Measurements from ENCODE around the gene GON4L.
A peak's percentile ranks its signal among the peaks of the same experiment; 100 is the strongest.

Gene GON4L

DNA sequence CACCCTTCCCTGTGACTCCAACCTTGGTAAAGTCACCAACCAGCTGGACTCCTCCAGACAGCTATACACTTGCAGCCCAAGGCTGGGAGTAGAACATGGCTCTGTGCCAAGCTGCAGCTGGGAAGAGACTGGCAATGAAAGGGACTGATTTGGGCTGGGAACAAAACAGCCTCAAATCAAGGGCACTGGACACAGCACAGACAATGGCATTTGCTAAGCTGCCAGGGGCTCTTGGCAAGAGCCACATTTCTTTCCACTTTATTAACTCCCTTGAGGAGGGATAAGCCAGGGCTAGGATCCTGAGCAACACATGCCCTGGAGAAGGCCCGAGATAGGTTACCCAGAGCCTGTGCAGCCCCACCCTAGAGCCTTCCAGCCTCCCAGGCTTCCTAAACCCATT lies 14.4 kb upstream of the GON4L start:
- H3K4me3 ChIP-seq (ENCODE audit: low read depth, low read length), result no peak overlapping the region
- no peak overlapping the region for H3K9ac ChIP-seq (ENCODE audit: low read depth, low read length)
- no peaks in the 10 kb centered on the region for H3K27me3 ChIP-seq (ENCODE audit: control insufficient read depth, insufficient read depth, low read length)
- no peaks in the 10 kb centered on the region for H3K36me3 ChIP-seq (ENCODE audit: control insufficient read depth, insufficient read depth, low read length)
- H3K4me1 ChIP-seq (ENCODE audit: control insufficient read depth, insufficient read depth, low read length), result no peaks in the 10 kb centered on the region
- H3K9me3 ChIP-seq (ENCODE audit: control insufficient read depth, insufficient read depth, low read length), result no peaks in the 10 kb centered on the region

DNA sequence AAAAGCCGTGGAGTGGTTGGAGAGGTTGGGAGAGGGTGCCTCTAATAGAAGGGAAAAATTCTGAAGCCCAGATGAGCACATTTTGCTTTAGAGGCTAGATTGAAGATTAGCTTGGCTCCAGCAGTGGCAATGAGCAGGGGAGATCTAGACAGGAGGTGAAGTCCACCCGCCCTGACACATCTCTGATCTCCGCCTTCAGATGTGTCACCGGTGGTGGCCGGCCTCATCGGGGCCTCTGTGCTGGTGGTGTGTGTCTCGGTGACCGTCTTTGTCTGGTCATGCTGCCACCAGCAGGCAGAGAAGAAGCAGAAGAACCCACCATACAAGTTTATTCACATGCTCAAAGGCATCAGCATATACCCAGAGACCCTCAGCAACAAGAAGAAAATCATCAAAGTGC lies 10.8 kb upstream of the GON4L start:
- Histone ChIP-seq H3K9ac (ENCODE audit: low read depth, low read length) (no peak overlapping the region), H3K4me3 (ENCODE audit: low read depth, low read length) (no peak overlapping the region)

DNA sequence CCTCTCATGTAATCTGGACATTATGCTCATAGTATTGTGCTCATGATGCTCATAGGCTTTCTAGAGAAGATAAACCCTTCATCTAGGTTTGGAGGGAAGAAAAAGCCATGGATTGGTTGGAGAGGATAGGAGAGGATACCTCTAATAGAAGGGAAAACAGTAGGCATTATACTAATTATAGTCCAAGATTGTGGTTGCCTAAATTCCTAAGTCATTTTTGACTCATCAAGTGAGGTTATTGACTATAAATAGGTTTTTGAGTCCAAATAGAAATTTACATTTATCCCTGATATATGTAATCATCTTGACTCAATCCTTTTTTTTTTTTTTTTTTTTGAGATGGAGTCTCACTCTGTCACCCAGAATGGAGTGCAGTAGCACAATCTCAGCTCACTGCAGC lies 7.4 kb upstream of the GON4L start:
- Histone ChIP-seq H3K36me3 (ENCODE audit: control insufficient read depth, insufficient read depth, low read length) (no peaks in the 10 kb centered on the region), H3K27me3 (ENCODE audit: control insufficient read depth, insufficient read depth, low read length) (no peaks in the 10 kb centered on the region), H3K9me3 (ENCODE audit: control insufficient read depth, insufficient read depth, low read length) (no peaks in the 10 kb centered on the region), H3K4me3 (ENCODE audit: low read depth, low read length) (no peak overlapping the region), H3K9ac (ENCODE audit: low read depth, low read length) (no peak overlapping the region), H3K4me1 (ENCODE audit: control insufficient read depth, insufficient read depth, low read length) (peaks cover 7% of the 10 kb centered on the region)

More for the DNA sequence above, 10.8 kb upstream of the GON4L start:
- no peaks in the 10 kb centered on the region for H3K36me3 ChIP-seq (ENCODE audit: control insufficient read depth, insufficient read depth, low read length)
- H3K9me3 ChIP-seq (ENCODE audit: control insufficient read depth, insufficient read depth, low read length), result no peaks in the 10 kb centered on the region
- H3K4me1 ChIP-seq (ENCODE audit: control insufficient read depth, insufficient read depth, low read length), result no peaks in the 10 kb centered on the region
- H3K27me3 ChIP-seq (ENCODE audit: control insufficient read depth, insufficient read depth, low read length), result no peaks in the 10 kb centered on the region

DNA sequence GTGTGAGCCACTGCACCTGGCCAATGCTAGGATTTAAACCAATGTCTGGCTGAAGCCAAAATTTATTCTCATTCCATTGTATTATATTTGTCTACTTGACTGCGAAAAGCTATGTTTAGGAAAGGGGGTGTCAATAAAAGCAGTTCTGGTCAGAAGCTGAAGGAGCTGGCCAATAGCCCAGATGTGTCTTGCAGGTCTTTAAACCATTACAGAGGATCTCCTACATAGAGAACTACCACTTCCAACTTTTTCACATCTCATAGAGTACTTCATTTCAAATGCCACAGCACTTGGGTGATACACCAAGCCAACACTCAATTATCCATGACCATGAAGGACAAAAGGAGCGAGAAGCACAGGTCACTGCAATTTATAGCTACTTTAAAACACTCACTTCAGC lies 4.9 kb upstream of the GON4L start:
- Histone ChIP-seq H3K9me3 (ENCODE audit: control insufficient read depth, insufficient read depth, low read length) (no peaks in the 10 kb centered on the region), H3K27me3 (ENCODE audit: control insufficient read depth, insufficient read depth, low read length) (no peaks in the 10 kb centered on the region), H3K4me3 (ENCODE audit: low read depth, low read length) (no peak overlapping the region), H3K4me1 (ENCODE audit: control insufficient read depth, insufficient read depth, low read length) (peaks cover 7% of the 10 kb centered on the region), H3K36me3 (ENCODE audit: control insufficient read depth, insufficient read depth, low read length) (no peaks in the 10 kb centered on the region), H3K9ac (ENCODE audit: low read depth, low read length) (no peak overlapping the region)

DNA sequence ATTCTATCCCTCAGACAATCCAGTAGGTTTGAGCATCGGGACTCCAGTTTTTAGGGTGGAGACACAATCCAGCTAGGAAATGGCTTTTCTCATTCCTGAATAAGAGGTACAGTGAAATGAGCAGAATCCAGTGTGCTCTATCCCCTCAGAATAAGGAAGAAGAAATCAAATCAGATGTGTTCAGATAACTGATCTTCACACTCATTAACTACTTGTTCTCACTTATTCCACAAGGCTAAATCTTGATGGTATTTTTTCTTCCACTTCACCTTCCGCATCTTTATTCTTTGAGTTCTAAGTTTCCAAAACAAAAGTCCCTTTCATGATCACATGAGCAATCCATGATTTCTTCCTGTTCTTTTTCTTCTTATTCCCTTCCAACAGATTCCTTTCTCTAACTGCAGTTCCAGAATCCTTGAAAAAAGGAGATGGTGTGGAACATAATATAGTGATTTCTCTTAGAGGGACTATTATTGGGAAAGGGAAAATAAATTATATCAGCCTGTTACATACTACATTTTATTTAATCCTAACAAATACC lies 4.0 kb upstream of the GON4L start:
- peak overlapping the region; percentile 83 for H3K4me3 ChIP-seq (ENCODE audit: low read depth, low read length)
- H3K4me1 ChIP-seq (ENCODE audit: control insufficient read depth, insufficient read depth, low read length), result peaks cover 7% of the 10 kb centered on the region
- H3K27me3 ChIP-seq (ENCODE audit: control insufficient read depth, insufficient read depth, low read length), result no peaks in the 10 kb centered on the region
- H3K9ac ChIP-seq (ENCODE audit: low read depth, low read length), result peak overlapping the region; percentile 55
- H3K36me3 ChIP-seq (ENCODE audit: control insufficient read depth, insufficient read depth, low read length), result no peaks in the 10 kb centered on the region
- H3K9me3 ChIP-seq (ENCODE audit: control insufficient read depth, insufficient read depth, low read length), result no peaks in the 10 kb centered on the region

DNA sequence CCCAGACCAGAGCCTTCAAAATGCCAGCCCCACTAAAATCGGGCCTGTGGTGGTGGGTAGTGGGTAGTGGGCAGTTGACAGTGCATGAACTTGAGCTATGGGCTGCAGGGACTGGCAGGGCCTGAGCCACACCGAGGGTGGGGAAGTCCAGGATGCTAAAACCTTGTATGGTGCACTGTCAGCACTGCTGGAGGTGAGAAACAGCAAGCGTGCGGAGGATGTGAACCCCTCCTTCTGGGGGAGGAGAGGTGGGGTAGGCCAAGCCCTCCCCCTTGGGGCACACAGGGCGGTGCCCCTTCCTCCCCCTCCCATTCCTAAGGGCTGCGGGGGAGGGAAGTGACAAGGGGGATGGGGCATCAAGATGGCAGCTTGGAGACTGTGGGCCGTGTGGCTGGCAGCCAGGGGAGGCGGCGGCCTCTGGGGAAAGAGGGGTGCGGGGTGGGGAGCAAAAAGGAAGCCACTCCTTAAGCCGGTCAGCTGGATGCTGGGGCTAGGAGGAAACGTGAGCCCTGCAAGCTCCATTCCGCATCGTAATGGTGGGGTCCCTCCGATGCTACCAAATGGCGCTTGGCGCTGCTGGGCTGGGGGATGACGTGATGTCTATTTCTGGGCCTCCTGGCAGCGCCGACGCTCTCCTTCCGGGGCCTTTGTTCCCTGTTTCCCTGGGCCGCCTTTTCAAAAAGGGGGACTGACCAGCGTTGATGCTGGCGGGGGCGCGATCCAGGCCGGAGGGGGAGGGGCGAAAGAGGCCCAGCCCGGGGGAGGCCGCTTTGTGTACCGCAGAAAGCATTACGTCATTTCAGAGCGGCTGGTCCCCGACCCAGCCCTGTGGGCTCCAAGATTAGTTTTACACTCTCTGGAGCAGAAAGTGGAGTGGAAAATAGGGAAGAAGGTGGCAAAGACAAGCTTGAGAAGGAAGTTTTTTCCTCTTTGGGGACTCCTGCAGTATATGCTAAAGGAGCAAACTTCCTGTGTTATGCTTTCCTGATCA lies 3.2 kb upstream of the GON4L start:
- Histone ChIP-seq H3K4me3 (ENCODE audit: low read depth, low read length) (peak overlapping the region; percentile 83), H3K9ac (ENCODE audit: low read depth, low read length) (peak overlapping the region; percentile 55), H3K4me1 (ENCODE audit: control insufficient read depth, insufficient read depth, low read length) (peaks cover 7% of the 10 kb centered on the region), H3K36me3 (ENCODE audit: control insufficient read depth, insufficient read depth, low read length) (no peaks in the 10 kb centered on the region), H3K9me3 (ENCODE audit: control insufficient read depth, insufficient read depth, low read length) (no peaks in the 10 kb centered on the region), H3K27me3 (ENCODE audit: control insufficient read depth, insufficient read depth, low read length) (no peaks in the 10 kb centered on the region)

DNA sequence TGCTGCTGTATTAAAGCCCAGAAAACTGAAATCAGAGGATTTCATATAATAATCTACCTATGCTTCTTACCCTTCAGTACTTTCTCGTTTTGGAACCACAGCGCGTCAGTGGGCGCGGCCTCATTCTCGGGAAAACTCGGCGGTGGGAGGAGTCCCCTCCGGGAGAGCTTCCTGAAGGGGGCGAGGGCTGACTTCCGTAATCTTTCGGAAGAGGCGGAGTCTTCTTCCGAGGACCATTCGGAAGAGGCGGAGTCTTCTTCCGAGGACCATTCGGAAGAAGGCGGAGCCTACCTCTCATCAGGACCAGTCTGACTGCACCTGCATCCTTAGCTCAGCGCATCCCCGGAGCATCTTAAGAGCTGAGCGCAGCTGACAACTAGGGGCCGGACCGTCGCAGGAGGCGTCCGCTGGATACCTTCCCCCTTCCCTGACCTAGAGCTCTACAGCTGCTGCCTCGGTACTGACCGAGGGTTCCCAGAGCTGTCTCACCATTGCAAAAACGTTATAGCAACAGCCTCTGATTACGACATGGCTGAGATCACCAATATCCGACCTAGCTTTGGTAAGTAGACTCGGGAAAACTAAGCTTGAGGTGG lies 2.3 kb upstream of the GON4L start, which contains the start of gene SYT11:
Gene SYT11, plus strand, starts transcription at position 334 of the 596 bp plus-strand sequence. Its CDS starts 195 bp downstream, at position 529.
- H3K4me1 ChIP-seq (ENCODE audit: control insufficient read depth, insufficient read depth, low read length), result peaks cover 7% of the 10 kb centered on the region
- no peaks in the 10 kb centered on the region for H3K27me3 ChIP-seq (ENCODE audit: control insufficient read depth, insufficient read depth, low read length)
- H3K9ac ChIP-seq (ENCODE audit: low read depth, low read length), result peak within 1 kb of the TSS; percentile 55
- no peaks in the 10 kb centered on the region for H3K36me3 ChIP-seq (ENCODE audit: control insufficient read depth, insufficient read depth, low read length)
- H3K9me3 ChIP-seq (ENCODE audit: control insufficient read depth, insufficient read depth, low read length), result no peaks in the 10 kb centered on the region
- peak within 1 kb of the TSS; percentile 83 for H3K4me3 ChIP-seq (ENCODE audit: low read depth, low read length)

DNA sequence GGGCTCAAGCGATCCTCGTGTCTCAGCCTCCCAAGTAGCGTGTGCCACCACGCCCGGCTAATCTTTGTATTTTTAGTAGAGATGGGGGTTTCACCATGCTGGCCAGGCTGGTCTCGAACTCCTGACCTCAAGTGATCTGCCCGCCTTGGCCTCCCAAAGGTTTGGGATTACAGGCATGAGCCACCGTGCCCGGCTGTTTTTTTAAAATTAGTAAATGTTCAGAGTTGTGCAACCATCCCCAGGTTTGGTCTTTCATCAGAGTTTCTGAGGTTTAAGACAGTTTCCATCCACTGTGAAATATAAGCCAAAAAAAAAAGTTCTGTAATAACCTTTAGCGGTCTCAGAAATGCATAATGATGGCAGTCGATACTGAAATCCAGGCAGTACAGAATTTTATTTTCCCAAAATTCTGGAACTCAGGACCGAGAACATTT lies 1.8 kb upstream of the GON4L start:
- H3K27me3 ChIP-seq (ENCODE audit: control insufficient read depth, insufficient read depth, low read length), result no peaks in the 10 kb centered on the region
- H3K4me1 ChIP-seq (ENCODE audit: control insufficient read depth, insufficient read depth, low read length), result peaks cover 7% of the 10 kb centered on the region
- no peaks in the 10 kb centered on the region for H3K9me3 ChIP-seq (ENCODE audit: control insufficient read depth, insufficient read depth, low read length)
- H3K36me3 ChIP-seq (ENCODE audit: control insufficient read depth, insufficient read depth, low read length), result no peaks in the 10 kb centered on the region
- no peak overlapping the region for H3K9ac ChIP-seq (ENCODE audit: low read depth, low read length)
- H3K4me3 ChIP-seq (ENCODE audit: low read depth, low read length), result peak overlapping the region; percentile 53

DNA sequence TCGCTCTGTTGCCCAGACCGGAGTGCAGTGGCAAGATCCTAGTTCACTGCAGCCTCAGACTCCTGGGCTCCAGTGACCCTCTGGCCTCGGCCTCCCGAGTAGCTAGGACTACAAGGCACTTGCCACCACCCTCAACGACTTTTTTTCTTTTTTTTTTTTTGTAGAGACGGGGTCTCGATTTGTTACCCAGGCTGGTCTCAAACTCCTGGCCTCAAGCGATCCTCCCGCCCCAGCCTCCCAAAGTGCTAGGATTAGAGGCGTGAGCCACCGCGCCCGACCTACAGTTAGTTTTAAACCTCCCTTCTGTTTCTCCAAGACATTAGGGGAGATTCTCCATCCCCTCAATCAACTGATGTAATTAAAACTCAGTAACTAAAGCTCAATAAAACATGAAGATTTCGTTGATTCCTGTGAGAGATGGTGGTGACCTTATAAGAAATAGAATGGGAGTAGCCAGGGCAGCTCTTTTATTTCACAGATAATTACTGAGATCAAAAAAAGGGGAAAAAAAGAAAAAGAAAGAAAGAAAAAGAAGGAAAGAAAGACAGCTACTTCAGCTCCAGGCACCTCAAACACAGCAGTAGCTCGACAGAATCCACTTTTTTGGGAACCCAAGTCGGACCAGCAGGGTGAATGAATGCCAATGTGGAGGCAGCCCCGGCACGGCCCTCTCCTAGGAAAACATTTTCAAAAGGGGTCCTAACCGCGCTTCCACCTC lies 598 bp downstream of the GON4L start:
- H3K4me1 ChIP-seq (ENCODE audit: control insufficient read depth, insufficient read depth, low read length), result peaks cover 7% of the 10 kb centered on the region
- peaks cover 8% of the 10 kb centered on the region for H3K36me3 ChIP-seq (ENCODE audit: control insufficient read depth, insufficient read depth, low read length)
- no peaks in the 10 kb centered on the region for H3K27me3 ChIP-seq (ENCODE audit: control insufficient read depth, insufficient read depth, low read length)
- no peaks in the 10 kb centered on the region for H3K9me3 ChIP-seq (ENCODE audit: control insufficient read depth, insufficient read depth, low read length)
- peak overlapping the region; percentile 88 for H3K9ac ChIP-seq (ENCODE audit: low read depth, low read length)
- H3K4me3 ChIP-seq (ENCODE audit: low read depth, low read length), result peak overlapping the region; percentile 98

DNA sequence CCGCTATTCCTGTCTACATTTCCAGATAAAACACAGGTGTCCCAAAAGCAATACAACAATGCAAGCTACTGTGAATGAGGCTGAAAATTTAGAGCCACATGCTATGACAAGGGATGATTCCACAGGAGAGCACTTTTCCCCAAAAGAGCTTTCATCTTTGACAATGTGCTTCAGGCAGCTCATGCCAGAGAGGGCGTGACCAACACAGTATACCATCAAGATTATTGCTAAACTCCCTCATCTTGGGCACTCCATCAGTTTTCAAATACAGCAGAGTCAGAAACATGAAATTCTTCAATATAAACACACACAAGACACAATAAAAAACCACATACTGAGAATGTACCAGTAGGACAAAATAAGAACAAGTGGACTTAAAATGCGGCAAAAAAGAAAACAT lies 6.7 kb downstream of the GON4L start:
- no peaks in the 10 kb centered on the region for H3K4me1 ChIP-seq (ENCODE audit: control insufficient read depth, insufficient read depth, low read length)
- H3K9me3 ChIP-seq (ENCODE audit: control insufficient read depth, insufficient read depth, low read length), result no peaks in the 10 kb centered on the region
- H3K4me3 ChIP-seq (ENCODE audit: low read depth, low read length), result no peak overlapping the region
- H3K9ac ChIP-seq (ENCODE audit: low read depth, low read length), result no peak overlapping the region
- H3K27me3 ChIP-seq (ENCODE audit: control insufficient read depth, insufficient read depth, low read length), result no peaks in the 10 kb centered on the region
- H3K36me3 ChIP-seq (ENCODE audit: control insufficient read depth, insufficient read depth, low read length), result peaks cover 12% of the 10 kb centered on the region

DNA sequence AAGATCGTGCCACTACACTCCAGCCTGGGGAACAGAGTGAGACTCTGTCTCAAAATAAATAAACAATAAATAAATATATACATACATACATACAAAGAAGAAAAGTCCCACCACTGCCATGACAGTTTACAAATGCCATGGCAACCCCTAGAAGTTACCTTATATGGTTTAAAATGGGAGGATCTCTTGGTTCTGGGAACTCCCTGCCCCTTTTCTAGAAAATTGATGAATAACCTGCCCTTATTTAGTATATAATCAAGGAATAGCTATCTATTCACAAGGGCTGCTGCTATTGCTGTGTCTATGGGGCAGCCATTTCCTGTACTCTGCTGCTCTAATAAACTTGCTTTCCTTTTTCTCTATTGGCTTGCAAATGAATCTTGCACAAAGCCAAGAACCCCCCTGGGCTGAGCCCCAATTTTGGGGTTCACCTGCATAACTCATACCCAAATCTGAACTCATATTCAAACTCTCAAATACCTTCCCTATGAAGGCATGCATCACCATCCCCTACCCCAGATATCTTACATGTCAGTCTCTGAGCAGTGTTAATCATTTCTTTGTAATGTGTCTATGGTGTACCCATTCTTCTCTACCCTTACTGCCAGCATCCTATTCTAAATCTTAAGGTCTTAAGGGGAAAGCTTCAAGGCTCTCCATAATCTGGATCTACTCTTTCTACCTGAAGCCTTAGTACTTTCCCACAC lies 9.0 kb downstream of the GON4L start:
- no peak overlapping the region for H3K9ac ChIP-seq (ENCODE audit: low read depth, low read length)
- peaks cover 10% of the 10 kb centered on the region for H3K36me3 ChIP-seq (ENCODE audit: control insufficient read depth, insufficient read depth, low read length)
- no peaks in the 10 kb centered on the region for H3K4me1 ChIP-seq (ENCODE audit: control insufficient read depth, insufficient read depth, low read length)
- H3K27me3 ChIP-seq (ENCODE audit: control insufficient read depth, insufficient read depth, low read length), result no peaks in the 10 kb centered on the region
- H3K4me3 ChIP-seq (ENCODE audit: low read depth, low read length), result no peak overlapping the region
- no peaks in the 10 kb centered on the region for H3K9me3 ChIP-seq (ENCODE audit: control insufficient read depth, insufficient read depth, low read length)

All from iPS-15b (cell line).